Activated naive CD4-positive, alpha-beta T cell treated with Interleukin-2 at 50 U/mL for 16 hours (primary cell): ENCODE results near the gene NRL.
A peak's percentile ranks its signal among the peaks of the same experiment; 100 is the strongest.

Experiments used
- DNase-seq: peaks from one replicate; pipeline ENCODE4 v3.0.0-alpha.2; 2020

NRL gene

GRCh38 chr14:24114532-24115421, at the start of gene NRL, which contains the start of gene DCAF11:
Gene NRL, minus strand, starts transcription at chr14:24114949. Its CDS starts 32,101 bp downstream, at chr14:24082848.
Gene DCAF11, plus strand, starts transcription at chr14:24114777. Its CDS starts 818 bp downstream, at chr14:24115595.
- DNase-seq: peak; percentile 98

GRCh38 chr14:24162093-24162492, 47.3 kb upstream of the NRL start:
- DNase-seq: peak; percentile 40

GRCh38 chr14:24160850-24161804, 46.4 kb upstream of the NRL start, which contains the start of gene IRF9:
Gene IRF9, plus strand, starts transcription at chr14:24161265. Its CDS starts 880 bp downstream, at chr14:24162145.
- peak; percentile 98 for DNase-seq

- DNase-seq: no peak
Observed at GRCh38 chr14:24160499-24160849, 45.7 kb upstream of the NRL start.

GRCh38 chr14:24159777-24160498, 45.2 kb upstream of the NRL start:
- DNase-seq: no peak

GRCh38 chr14:24157331-24157730, 42.6 kb upstream of the NRL start:
- no peak for DNase-seq

GRCh38 chr14:24156840-24157239, 42.1 kb upstream of the NRL start:
- no peak for DNase-seq

- no peak for DNase-seq
Observed at GRCh38 chr14:24155100-24155499, 40.4 kb upstream of the NRL start.

- DNase-seq: no peak
Observed at GRCh38 chr14:24151404-24152080, 36.8 kb upstream of the NRL start.

- DNase-seq: no peak
Observed at GRCh38 chr14:24150993-24151392, 36.2 kb upstream of the NRL start.

- DNase-seq: no peak
Observed at GRCh38 chr14:24150567-24150966, 35.8 kb upstream of the NRL start.

GRCh38 chr14:24150061-24150460, 35.3 kb upstream of the NRL start:
- DNase-seq: no peak

- DNase-seq: no peak
Observed at GRCh38 chr14:24149302-24149969, 34.7 kb upstream of the NRL start.

GRCh38 chr14:24147761-24148428, 33.1 kb upstream of the NRL start:
- DNase-seq: no peak

GRCh38 chr14:24146978-24147760, 32.4 kb upstream of the NRL start, which contains the start of gene RNF31:
Gene RNF31, plus strand, starts transcription at chr14:24147498. Its CDS starts 201 bp downstream, at chr14:24147699.
- DNase-seq: peak; percentile 99

- peak; percentile 88 for DNase-seq
Observed at GRCh38 chr14:24146453-24146977, 31.8 kb upstream of the NRL start, which contains the start of gene PSME2. Gene PSME2, minus strand, starts transcription at chr14:24146610. Its CDS starts 29 bp downstream, at chr14:24146581.

- no peak for DNase-seq
Observed at GRCh38 chr14:24145690-24146452, 31.1 kb upstream of the NRL start.

- no peak for DNase-seq
Observed at GRCh38 chr14:24145219-24145618, 30.5 kb upstream of the NRL start.

GRCh38 chr14:24144451-24144850, 29.7 kb upstream of the NRL start:
- DNase-seq: no peak
